Loucy (cell line): Measurements from ENCODE around the gene C2orf92.
A peak's percentile ranks its signal among the peaks of the same experiment; 100 is the strongest.

Experiments
- H2AFZ ChIP-seq: fragments of 200-600 bp; sonication (generic); 2 replicates; pipeline ENCODE4 v1.6.0; 2016; ENCODE audit warnings: antibody characterized with exemption, mild to moderate bottlenecking, low read length, moderate library complexity
- H3F3A ChIP-seq: fragments of 200-600 bp; 2 replicates; pipeline ENCODE4 v1.6.0; 2016; ENCODE audit warnings: antibody characterized with exemption, low read depth, mild to moderate bottlenecking
- H3K27me3 ChIP-seq: fragments of 200-600 bp; sonication (generic); 2 replicates; pipeline ENCODE4 v1.6.1; 2014; ENCODE audit warnings: low read length, mild to moderate bottlenecking; ENCODE audit not compliant: insufficient read depth, poor library complexity, severe bottlenecking
- H3K36me3 ChIP-seq: fragments of 200-600 bp; sonication (generic); 2 replicates; pipeline ENCODE4 v1.6.1; 2016; ENCODE audit warnings: low read length; ENCODE audit not compliant: insufficient read depth
- H3K4me1 ChIP-seq: fragments of 200-600 bp; sonication (generic); 2 replicates; pipeline ENCODE4 v1.5.1; 2014; ENCODE audit warnings: low read length, mild to moderate bottlenecking; ENCODE audit not compliant: insufficient read depth, poor library complexity, severe bottlenecking
- H3K4me2 ChIP-seq: fragments of 200-600 bp; sonication (generic); 2 replicates; pipeline ENCODE4 v1.6.0; 2014; ENCODE audit warnings: antibody characterized with exemption, low read length, low read depth, mild to moderate bottlenecking; ENCODE audit not compliant: poor library complexity, severe bottlenecking
- H3K4me3 ChIP-seq: fragments of 200-600 bp; sonication (generic); 2 replicates; pipeline ENCODE4 v1.5.1; 2014; ENCODE audit warnings: low read length, mild to moderate bottlenecking, mixed read lengths; ENCODE audit not compliant: poor library complexity, severe bottlenecking
- H3K79me2 ChIP-seq: fragments of 200-600 bp; sonication (generic); 2 replicates; pipeline ENCODE4 v1.6.1; 2014; ENCODE audit warnings: low read length; ENCODE audit not compliant: insufficient read depth
- H3K9ac ChIP-seq: fragments of 200-600 bp; sonication (generic); 2 replicates; pipeline ENCODE4 v1.6.0; 2014; ENCODE audit warnings: mild to moderate bottlenecking, low read depth, low read length, moderate library complexity; ENCODE audit not compliant: poor library complexity, severe bottlenecking
- H3K9me2 ChIP-seq: fragments of 200-600 bp; sonication (generic); replicated peaks from 2 replicates; pipeline ENCODE4 v1.6.1; 2016; ENCODE audit warnings: low read depth, low read length, mixed read lengths
- H3K9me3 ChIP-seq: fragments of 200-600 bp; sonication (generic); 2 replicates; pipeline ENCODE4 v1.6.1; 2014; ENCODE audit warnings: mild to moderate bottlenecking, antibody characterized with exemption, low read length, low read depth; ENCODE audit not compliant: insufficient read depth
- H4K20me1 ChIP-seq: fragments of 200-600 bp; sonication (generic); 2 replicates; pipeline ENCODE4 v1.6.0; 2014; ENCODE audit warnings: antibody characterized with exemption, low read length, mild to moderate bottlenecking; ENCODE audit not compliant: insufficient read depth, poor library complexity, severe bottlenecking
- EZH2phosphoT487 ChIP-seq: fragments of 200-600 bp; IDR thresholded peaks from 2 replicates; pipeline ENCODE4 v1.6.1; 2018; ENCODE audit warnings: antibody characterized with exemption, mild to moderate bottlenecking, moderate library complexity, borderline replicate concordance
- TF ChIP-seq, protein P1 (sequence below): fragments of 200-600 bp; sonication (generic); conservative IDR thresholded peaks from 2 replicates; pipeline ENCODE4 v1.5.1; 2014; ENCODE audit warnings: mild to moderate bottlenecking, antibody characterized with exemption, low read length

The C2orf92 gene

DNA sequence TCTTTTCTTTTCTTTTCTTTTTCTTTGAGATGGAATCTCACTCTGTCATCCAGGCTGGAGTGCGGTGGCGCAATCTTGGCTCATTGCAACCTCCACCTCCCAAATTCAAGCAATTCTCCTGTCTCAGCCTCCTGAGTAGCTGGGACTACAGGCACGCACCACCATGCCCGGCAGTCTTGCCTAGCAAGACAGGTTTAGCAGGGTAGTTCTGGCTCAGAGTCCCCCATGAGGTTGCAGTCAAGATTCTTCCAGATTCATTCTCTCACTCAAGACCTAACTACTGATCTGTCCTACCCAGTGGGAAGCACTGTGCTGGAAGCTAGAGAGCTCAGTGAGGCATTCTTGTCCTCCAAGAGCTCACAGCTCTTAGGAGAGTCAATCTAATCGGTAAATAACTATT, 26.2 kb downstream of the C2orf92 start:
- Histone ChIP-seq H3K9me3 (no peaks in the 10 kb centered on the region), H3K36me3 (no peaks in the 10 kb centered on the region), H3K4me1 (peaks cover 9% of the 10 kb centered on the region), H4K20me1 (no peaks in the 10 kb centered on the region), H3K4me3 (no peak overlapping the region), H3K9ac (no peak overlapping the region), H3K9me2 (no peaks in the 10 kb centered on the region), H3K79me2 (no peaks in the 10 kb centered on the region), H3K27me3 (no peaks in the 10 kb centered on the region), H3K4me2 (no peak overlapping the region), H3F3A (no peaks in the 10 kb centered on the region), H2AFZ (no peak overlapping the region)
- TF ChIP-seq, protein P1, sequence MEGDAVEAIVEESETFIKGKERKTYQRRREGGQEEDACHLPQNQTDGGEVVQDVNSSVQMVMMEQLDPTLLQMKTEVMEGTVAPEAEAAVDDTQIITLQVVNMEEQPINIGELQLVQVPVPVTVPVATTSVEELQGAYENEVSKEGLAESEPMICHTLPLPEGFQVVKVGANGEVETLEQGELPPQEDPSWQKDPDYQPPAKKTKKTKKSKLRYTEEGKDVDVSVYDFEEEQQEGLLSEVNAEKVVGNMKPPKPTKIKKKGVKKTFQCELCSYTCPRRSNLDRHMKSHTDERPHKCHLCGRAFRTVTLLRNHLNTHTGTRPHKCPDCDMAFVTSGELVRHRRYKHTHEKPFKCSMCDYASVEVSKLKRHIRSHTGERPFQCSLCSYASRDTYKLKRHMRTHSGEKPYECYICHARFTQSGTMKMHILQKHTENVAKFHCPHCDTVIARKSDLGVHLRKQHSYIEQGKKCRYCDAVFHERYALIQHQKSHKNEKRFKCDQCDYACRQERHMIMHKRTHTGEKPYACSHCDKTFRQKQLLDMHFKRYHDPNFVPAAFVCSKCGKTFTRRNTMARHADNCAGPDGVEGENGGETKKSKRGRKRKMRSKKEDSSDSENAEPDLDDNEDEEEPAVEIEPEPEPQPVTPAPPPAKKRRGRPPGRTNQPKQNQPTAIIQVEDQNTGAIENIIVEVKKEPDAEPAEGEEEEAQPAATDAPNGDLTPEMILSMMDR = no peak
- TF ChIP-seq EZH2phosphoT487 = no peak

DNA sequence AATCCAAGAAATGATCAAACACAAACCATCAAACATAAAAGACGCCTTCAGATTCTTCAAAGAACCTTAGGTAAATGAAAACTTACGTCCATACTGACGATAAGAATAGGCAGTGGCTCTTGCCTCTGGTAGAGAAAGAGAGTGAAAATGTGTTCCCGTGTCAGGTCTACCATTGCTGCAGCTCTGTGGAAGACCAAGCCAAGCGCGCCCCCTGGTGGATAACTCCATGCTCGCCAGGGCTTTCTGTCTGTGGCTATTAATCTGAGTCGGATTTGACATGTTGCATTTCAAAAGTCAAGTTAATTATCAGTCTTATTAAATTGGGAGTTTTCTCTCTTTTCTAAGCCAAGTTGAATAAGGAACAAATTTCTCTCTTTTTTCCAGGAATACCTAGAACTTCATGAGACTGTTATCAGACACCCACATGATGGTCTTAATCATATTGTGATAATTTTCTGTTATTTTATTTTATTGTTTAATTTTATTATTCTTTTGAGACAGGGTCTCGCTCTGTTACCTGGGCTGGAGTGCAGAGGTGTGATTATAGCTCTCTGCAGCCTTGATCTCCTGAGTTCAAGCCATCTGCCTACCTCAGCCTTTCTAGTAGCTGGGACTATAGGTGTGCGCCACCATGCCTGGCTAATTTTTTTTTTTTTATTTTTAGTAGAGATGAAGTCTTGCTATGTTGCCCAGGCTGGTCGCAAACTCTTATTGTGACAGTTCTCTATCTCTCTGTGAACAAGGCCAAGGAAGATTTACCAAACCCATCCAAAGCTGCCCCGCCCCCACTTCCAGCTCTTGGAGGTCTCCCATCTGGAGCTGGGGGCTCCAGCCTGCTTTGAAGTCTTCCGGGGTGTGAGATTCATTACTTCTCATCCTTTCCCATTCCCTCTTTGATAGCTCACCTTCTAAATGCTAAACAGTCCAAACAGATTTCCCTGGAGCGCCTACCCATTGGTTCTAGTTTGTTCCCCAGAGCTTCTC, 28.0 kb downstream of the C2orf92 start:
- Histone ChIP-seq H3K27me3 (no peaks in the 10 kb centered on the region), H3F3A (no peaks in the 10 kb centered on the region), H2AFZ (peak overlapping the region; percentile 85), H3K79me2 (no peaks in the 10 kb centered on the region), H3K9me3 (no peaks in the 10 kb centered on the region), H3K4me2 (peak overlapping the region; percentile 56), H3K4me3 (peak overlapping the region; percentile 50), H3K9me2 (no peaks in the 10 kb centered on the region), H3K36me3 (no peaks in the 10 kb centered on the region), H4K20me1 (no peaks in the 10 kb centered on the region), H3K9ac (peak overlapping the region; percentile 13), H3K4me1 (peaks cover 27% of the 10 kb centered on the region)
- TF ChIP-seq, protein P1 = peak; percentile 93
- TF ChIP-seq EZH2phosphoT487 = no peak

DNA sequence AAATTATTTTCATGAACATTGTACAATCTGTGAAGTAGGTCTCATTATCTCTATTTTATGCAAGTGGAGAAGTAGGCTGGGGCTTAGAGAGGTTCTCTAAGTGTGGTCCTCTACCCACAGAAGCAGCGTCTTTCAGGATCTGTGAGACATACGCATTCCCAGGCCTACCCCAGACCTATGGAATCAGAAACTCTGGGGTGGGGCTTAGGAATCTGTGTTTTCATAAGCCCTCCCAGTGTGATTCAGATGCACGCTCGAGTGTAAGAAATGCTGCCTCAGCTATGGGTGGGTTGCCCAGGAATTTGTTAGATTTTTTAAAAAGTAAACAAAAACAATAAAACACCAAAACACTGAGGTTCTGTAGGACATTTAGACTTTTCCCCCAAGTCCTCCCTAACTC, 29.0 kb downstream of the C2orf92 start:
- no peak for TF ChIP-seq EZH2phosphoT487
- TF ChIP-seq, protein P1 = no peak
- Histone ChIP-seq H3K4me1 (peaks cover 31% of the 10 kb centered on the region), H3K36me3 (no peaks in the 10 kb centered on the region), H3K4me2 (no peak overlapping the region), H3F3A (no peaks in the 10 kb centered on the region), H3K79me2 (no peaks in the 10 kb centered on the region), H4K20me1 (no peaks in the 10 kb centered on the region), H2AFZ (no peak overlapping the region), H3K9me3 (no peaks in the 10 kb centered on the region), H3K9me2 (no peaks in the 10 kb centered on the region), H3K9ac (no peak overlapping the region), H3K27me3 (no peaks in the 10 kb centered on the region), H3K4me3 (no peak overlapping the region)
